WTC11 (cell line): ENCODE data around the gene SHTN1.

Source experiments
- CTCF ChIP-seq: fragments of 200-600 bp; IDR thresholded peaks from 2 replicates; pipeline ENCODE4 v1.8.0; 2022; ENCODE audit warnings: antibody characterized with exemption
- TCF7 ChIP-seq: sonication (generic); formaldehyde crosslinking; IDR thresholded peaks from 2 replicates; pipeline ENCODE4 v1.8.0; 2022; ENCODE audit warnings: mild to moderate bottlenecking, low read depth, missing genetic modification reagents, moderate library complexity
- USF2 ChIP-seq: sonication (generic); formaldehyde crosslinking; IDR thresholded peaks from 2 replicates; pipeline ENCODE4 v1.8.1; 2023; ENCODE audit warnings: mild to moderate bottlenecking, missing genetic modification reagents, moderate library complexity

GRCh38 chr10:116840389-116841075, 164.5 kb downstream of the SHTN1 start:
- TF ChIP-seq CTCF: no peak
- no peak for TF ChIP-seq USF2 (CRISPR knock-in tag)
- no peak for TF ChIP-seq TCF7 (CRISPR knock-in tag)
